ENCODE measurements around the gene UAP1L1. TPM values are rescaled to one million over a fixed set of nuclear protein-coding genes. Genes with fewer than 3 reads are reported as not detected.
A peak's percentile ranks its signal among the peaks of the same experiment; 100 is the strongest.

UAP1L1 gene
- total and polyA plus RNA-seq, 9 of the 15 experiments (the other 6 are each of a cell fraction or from before 2014, with no cell fraction given) = 0.20 to 8.6 (median 3.7) TPM

DNA sequence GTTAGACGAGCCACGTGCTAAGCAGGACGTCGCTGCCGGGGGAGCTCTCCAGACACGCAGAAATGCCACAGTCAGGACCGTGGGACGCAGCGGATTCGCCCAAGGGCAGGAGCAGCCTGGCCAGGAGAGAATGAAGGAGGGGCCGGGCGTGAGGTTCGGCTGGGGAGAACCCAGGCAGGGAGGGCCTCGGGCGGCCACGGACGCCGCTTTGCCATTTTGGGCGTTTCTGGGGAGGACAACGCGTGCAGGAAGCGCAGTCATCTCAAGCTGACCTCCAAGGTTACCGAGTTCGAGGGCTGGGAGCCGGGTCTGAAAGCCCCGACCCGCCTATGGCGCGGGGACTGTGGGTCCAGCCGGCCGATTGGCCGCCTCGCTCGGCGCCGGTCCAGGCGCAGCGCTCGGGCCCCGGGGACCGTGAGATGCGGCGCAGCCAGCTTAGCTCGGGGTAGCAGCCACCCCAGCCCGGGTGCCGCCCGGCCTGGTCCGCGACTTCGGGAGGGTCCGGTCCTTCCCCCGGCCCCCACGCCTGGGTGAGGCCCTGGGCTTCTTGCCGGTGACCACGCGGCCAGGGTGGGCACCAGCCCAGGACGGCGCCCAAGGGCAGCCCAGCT is 8.7 kb downstream of the UAP1L1 start (continued):
- TF ChIP-seq ZNF518B (CRISPR knock-in tag; IDR thresholded peaks at IDR 0.05) = no peak
- no peak for TF ChIP-seq SRSF7 (optimal IDR thresholded peaks at IDR 0.05; ENCODE audit: low read depth, low read length)
- no peak for TF ChIP-seq SETDB1 (IDR thresholded peaks at IDR 0.05; ENCODE audit: low read length)
- no peak for TF ChIP-seq ZNF444 (CRISPR knock-in tag; IDR thresholded peaks at IDR 0.05)
- TF ChIP-seq RNF2 (IDR thresholded peaks at IDR 0.05) = no peak
- TF ChIP-seq DACH1 (IDR thresholded peaks at IDR 0.05; ENCODE audit: partially characterized antibody) = no peak
- TF ChIP-seq HMGN3 (IDR thresholded peaks at IDR 0.05; ENCODE audit: borderline replicate concordance, extremely low read depth, insufficient read length, low read depth, low read length) = no peak
- TF ChIP-seq ELF2 (CRISPR knock-in tag; IDR thresholded peaks at IDR 0.05) = no peak
- no peak for TF ChIP-seq KLF16 (IDR thresholded peaks at IDR 0.05)
- TF ChIP-seq ZSCAN29 (IDR thresholded peaks at IDR 0.05) = no peak
- TF ChIP-seq U2AF1 (optimal IDR thresholded peaks at IDR 0.05; ENCODE audit: low read depth, low read length) = no peak
- TF ChIP-seq RFX7 (CRISPR knock-in tag; IDR thresholded peaks at IDR 0.05) = no peak
- TF ChIP-seq MEF2A (IDR thresholded peaks at IDR 0.05; ENCODE audit: control insufficient read depth, low read depth, low read length) = no peak
- no peak for TF ChIP-seq CCNT2 (IDR thresholded peaks at IDR 0.05; ENCODE audit: borderline replicate concordance, extremely low read depth, insufficient read length, low read depth, low read length)
- TF ChIP-seq TFAP4 (CRISPR knock-in tag; IDR thresholded peaks at IDR 0.05; ENCODE audit: borderline replicate concordance) = no peak
- no peak for TF ChIP-seq EZH2 (IDR thresholded peaks at IDR 0.05; ENCODE audit: borderline replicate concordance, low read depth, low read length)
- TF ChIP-seq TEAD2 (tag; IDR thresholded peaks at IDR 0.05) = no peak
- TF ChIP-seq ZNF23 (CRISPR knock-in tag; IDR thresholded peaks at IDR 0.05) = no peak
- TF ChIP-seq RFX1 (IDR thresholded peaks at IDR 0.05) = no peak
- no peak for TF ChIP-seq DNMT1 (IDR thresholded peaks at IDR 0.05)
- TF ChIP-seq ZNF134 (CRISPR knock-in tag; conservative IDR thresholded peaks at IDR 0.05) = no peak
- no peak for TF ChIP-seq RBM15 (IDR thresholded peaks at IDR 0.05; ENCODE audit: insufficient read depth, low read length)
- no peak for TF ChIP-seq NFATC3 (IDR thresholded peaks at IDR 0.05)
- TF ChIP-seq ZNF561 (CRISPR knock-in tag; conservative IDR thresholded peaks at IDR 0.05) = no peak
- TF ChIP-seq FOXO4 (CRISPR knock-in tag; IDR thresholded peaks at IDR 0.05) = no peak
- no peak for TF ChIP-seq GABPB2 (CRISPR knock-in tag; conservative IDR thresholded peaks at IDR 0.05)
- TF ChIP-seq OTX1 (CRISPR knock-in tag; IDR thresholded peaks at IDR 0.05) = 0 out of 2 replicates have a peak, but pooled peaks have one; percentile 21

Data from K562 (cell line).